ENCODE data around the gene INPP5B. TPM values are rescaled to one million over a fixed set of nuclear protein-coding genes. Genes with fewer than 3 reads are reported as not detected.

Gene INPP5B
- total and polyA plus RNA-seq, 8 donors = 7.5 to 16.1 (median 12.3) TPM

GRCh38 chr1:37845786-37846185 is 101.1 kb downstream of the INPP5B start:
- no peak overlapping the region for H3K4me3 ChIP-seq
- H3K27ac ChIP-seq = no peak overlapping the region
- H3K27me3 ChIP-seq = no peaks in the 10 kb centered on the region
- TF ChIP-seq, protein P1, sequence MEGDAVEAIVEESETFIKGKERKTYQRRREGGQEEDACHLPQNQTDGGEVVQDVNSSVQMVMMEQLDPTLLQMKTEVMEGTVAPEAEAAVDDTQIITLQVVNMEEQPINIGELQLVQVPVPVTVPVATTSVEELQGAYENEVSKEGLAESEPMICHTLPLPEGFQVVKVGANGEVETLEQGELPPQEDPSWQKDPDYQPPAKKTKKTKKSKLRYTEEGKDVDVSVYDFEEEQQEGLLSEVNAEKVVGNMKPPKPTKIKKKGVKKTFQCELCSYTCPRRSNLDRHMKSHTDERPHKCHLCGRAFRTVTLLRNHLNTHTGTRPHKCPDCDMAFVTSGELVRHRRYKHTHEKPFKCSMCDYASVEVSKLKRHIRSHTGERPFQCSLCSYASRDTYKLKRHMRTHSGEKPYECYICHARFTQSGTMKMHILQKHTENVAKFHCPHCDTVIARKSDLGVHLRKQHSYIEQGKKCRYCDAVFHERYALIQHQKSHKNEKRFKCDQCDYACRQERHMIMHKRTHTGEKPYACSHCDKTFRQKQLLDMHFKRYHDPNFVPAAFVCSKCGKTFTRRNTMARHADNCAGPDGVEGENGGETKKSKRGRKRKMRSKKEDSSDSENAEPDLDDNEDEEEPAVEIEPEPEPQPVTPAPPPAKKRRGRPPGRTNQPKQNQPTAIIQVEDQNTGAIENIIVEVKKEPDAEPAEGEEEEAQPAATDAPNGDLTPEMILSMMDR (IDR thresholded peaks at IDR 0.05) = no peak
- intact Hi-C loops (cut with DNase I) = no loop called here
- FAIRE-seq (no peak), DNase-seq (no peak), ATAC-seq (no peak)
- WGBS, 2 donors = 68 to 74% methylated on average over 3 of the region's 3 CpGs
- no peaks in the 10 kb centered on the region for H3K9me3 ChIP-seq
- no peaks in the 10 kb centered on the region for H3K36me3 ChIP-seq
- peaks cover 0 to 15% (median 0%) of the 10 kb centered on the region in 3 donors for H3K4me1 ChIP-seq

DNA sequence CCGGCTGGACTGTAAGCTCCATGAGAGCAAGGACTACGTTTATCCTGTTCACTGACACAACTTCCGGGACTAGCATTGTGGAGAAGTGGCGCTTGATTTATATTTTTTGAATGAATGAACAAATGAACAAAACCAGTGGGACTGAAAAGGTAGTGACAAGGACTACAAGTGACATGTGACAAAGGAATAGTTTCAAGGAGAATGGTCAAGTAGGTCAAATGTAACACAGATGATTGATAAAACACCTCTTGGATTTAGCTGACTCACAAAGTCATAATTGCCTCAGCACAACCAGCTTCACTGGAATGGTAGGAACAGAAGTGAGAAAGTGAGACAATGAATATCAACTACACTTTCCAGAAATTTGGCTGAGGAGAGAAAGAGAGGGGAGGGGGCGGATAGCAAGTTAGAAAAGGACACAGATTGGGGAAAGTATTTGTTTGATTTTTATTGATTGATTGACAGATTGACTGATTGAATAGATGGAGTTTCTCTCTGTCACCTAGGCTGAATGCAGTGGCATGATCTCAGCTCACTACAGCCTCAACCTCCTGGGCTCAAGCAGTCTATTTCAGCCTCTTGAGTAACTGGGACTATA is 101.7 kb downstream of the INPP5B start:
- Histone ChIP-seq H3K4me1 (peaks cover 0 to 14% (median 0%) of the 10 kb centered on the region in 3 donors), H3K36me3 (no peaks in the 10 kb centered on the region), H3K9me3 (no peaks in the 10 kb centered on the region), H3K4me3 (no peak overlapping the region), H3K27me3 (no peaks in the 10 kb centered on the region), H3K27ac (no peak overlapping the region)
- DNase-seq = no peak
- TF ChIP-seq, protein P1 (IDR thresholded peaks at IDR 0.05) = no peak
- intact Hi-C loops (cut with DNase I) = no loop called here
- no peak for ATAC-seq
- FAIRE-seq = no peak
- WGBS, 2 donors = 77 to 80% methylated on average over 5 of the region's 5 CpGs

- FAIRE-seq = no peak
- Histone ChIP-seq H3K9me3 (no peaks in the 10 kb centered on the region), H3K27ac (no peak overlapping the region), H3K27me3 (no peaks in the 10 kb centered on the region), H3K4me3 (no peak overlapping the region), H3K4me1 (peaks cover 0 to 14% (median 0%) of the 10 kb centered on the region in 3 donors), H3K36me3 (no peaks in the 10 kb centered on the region)
- TF ChIP-seq, protein P1 (IDR thresholded peaks at IDR 0.05) = no peak
- intact Hi-C loops (cut with DNase I) = no loop called here
- DNase-seq = no peak
- ATAC-seq = no peak
Observed at GRCh38 chr1:37844536-37844935, 102.3 kb downstream of the INPP5B start.

GRCh38 chr1:37841652-37842051 is 105.2 kb downstream of the INPP5B start:
- H3K36me3 ChIP-seq = peaks cover 0 to 20% (median 16%) of the 10 kb centered on the region in 3 donors
- TF ChIP-seq, protein P1 (IDR thresholded peaks at IDR 0.05) = no peak

GRCh38 chr1:37840711-37841110 is 106.1 kb downstream of the INPP5B start:
- intact Hi-C loops (cut with DNase I) = no loop called here
- DNase-seq (no peak), ATAC-seq (no peak), FAIRE-seq (no peak)
- TF ChIP-seq, protein P1 (IDR thresholded peaks at IDR 0.05) = no peak
- Histone ChIP-seq H3K9me3 (no peaks in the 10 kb centered on the region), H3K4me1 (peaks cover 0 to 7% (median 0%) of the 10 kb centered on the region in 3 donors), H3K27me3 (no peaks in the 10 kb centered on the region), H3K4me3 (no peak overlapping the region), H3K36me3 (peaks cover 0 to 20% (median 16%) of the 10 kb centered on the region in 3 donors), H3K27ac (no peak overlapping the region)
- 89% methylated on average over 1 of the region's 1 CpG for WGBS, 2 donors

More at GRCh38 chr1:37841652-37842051, 105.2 kb downstream of the INPP5B start:
- no peaks in the 10 kb centered on the region for H3K27me3 ChIP-seq
- intact Hi-C loops (cut with DNase I) = no loop called here
- no peak for ATAC-seq
- no peaks in the 10 kb centered on the region for H3K9me3 ChIP-seq
- WGBS, 2 donors = 81 to 83% methylated on average over 3 of the region's 3 CpGs
- H3K4me3 ChIP-seq = no peak overlapping the region
- H3K27ac ChIP-seq = no peak overlapping the region
- DNase-seq = no peak
- peaks cover 0 to 10% (median 0%) of the 10 kb centered on the region in 3 donors for H3K4me1 ChIP-seq
- FAIRE-seq = no peak
